ENCODE measurements around the gene DTNA. TPM values are rescaled to one million over a fixed set of nuclear protein-coding genes. Genes with fewer than 3 reads are reported as not detected.
"Not testable (repeated sequence)": the region's sequence is repeated elsewhere in the genome, so short reads cannot be mapped to it uniquely, and the experiment has no call there.

The DTNA gene
- total RNA-seq, 5 donors from 2014 or later (not counting 1 experiment from before 2014, with no cell fraction given), result 0.18 TPM; not detected in 4

DNA sequence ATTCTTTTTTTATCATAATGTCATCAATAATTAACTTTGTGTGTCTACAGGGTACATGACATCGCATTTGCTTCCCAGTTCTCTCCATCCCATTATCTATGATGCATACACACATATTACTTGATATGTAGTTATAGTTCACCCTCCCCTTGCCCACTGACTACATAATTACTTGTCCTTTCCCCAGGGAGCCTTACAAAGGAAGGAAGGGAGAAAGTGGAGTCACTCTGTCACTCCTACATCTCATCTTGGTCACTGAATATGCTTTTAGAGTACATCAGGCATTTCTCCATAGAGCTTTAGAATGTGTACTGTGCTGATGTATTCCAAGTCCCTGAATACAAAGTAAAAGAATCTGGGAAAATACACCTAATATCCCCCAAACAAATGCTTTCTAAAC, 6.0 kb upstream of the DTNA start:
- Histone ChIP-seq H3K27ac (ENCODE audit: low read length) (no peak overlapping the region), H3K36me3 (ENCODE audit: control insufficient read depth in 2 of 2, extremely low read depth in 1 of 2, insufficient read depth in 1 of 2, low read length in 1 of 2) (no peaks in the 10 kb centered on the region), H3K27me3 (replicated peaks in 1 of 2; ENCODE audit: control insufficient read depth in 2 of 2, extremely low read depth in 1 of 2, insufficient read depth in 2 of 2, low read length in 1 of 2) (no peaks in the 10 kb centered on the region), H3K4me1 (ENCODE audit: control insufficient read depth in 1 of 2, extremely low read depth in 1 of 2, insufficient read depth in 2 of 2, low read length in 2 of 2) (no peaks in the 10 kb centered on the region), H3K9me3 (no peaks in the 10 kb centered on the region), H3K4me3 (ENCODE audit: control insufficient read depth in 1 of 2, extremely low read depth in 1 of 2, low read length in 1 of 2) (no peak overlapping the region)
- H3K4me1 Mint-ChIP-seq, result no peaks in the 10 kb centered on the region
- H3K27ac Mint-ChIP-seq, result no peak overlapping the region
- POLR2A ChIA-PET, result no interaction called here
- no peak overlapping the region for H3K4me3 Mint-ChIP-seq
- no peaks in the 10 kb centered on the region for H3K36me3 Mint-ChIP-seq
- H3K9me3 Mint-ChIP-seq, result no peaks in the 10 kb centered on the region
- WGBS (ENCODE audit: insufficient coverage), result no CpG with 5 or more reads among the region's 1 CpG
- H3K27me3 Mint-ChIP-seq, result peaks cover 6 to 8% of the 10 kb centered on the region in 2 donors
- CTCF ChIA-PET, result no interaction called here
- DNase-seq (no peak), ATAC-seq (replicated peaks in 1 of 4) (no peak)

GRCh38 chr18:34704823-34705222, 5.3 kb upstream of the DTNA start:
- H3K27me3 Mint-ChIP-seq, result peaks cover 6 to 9% of the 10 kb centered on the region in 2 donors
- POLR2A ChIA-PET, result no interaction called here
- no peaks in the 10 kb centered on the region for H3K4me1 ChIP-seq (ENCODE audit: control insufficient read depth in 1 of 2, extremely low read depth in 1 of 2, insufficient read depth in 2 of 2, low read length in 2 of 2)

DNA sequence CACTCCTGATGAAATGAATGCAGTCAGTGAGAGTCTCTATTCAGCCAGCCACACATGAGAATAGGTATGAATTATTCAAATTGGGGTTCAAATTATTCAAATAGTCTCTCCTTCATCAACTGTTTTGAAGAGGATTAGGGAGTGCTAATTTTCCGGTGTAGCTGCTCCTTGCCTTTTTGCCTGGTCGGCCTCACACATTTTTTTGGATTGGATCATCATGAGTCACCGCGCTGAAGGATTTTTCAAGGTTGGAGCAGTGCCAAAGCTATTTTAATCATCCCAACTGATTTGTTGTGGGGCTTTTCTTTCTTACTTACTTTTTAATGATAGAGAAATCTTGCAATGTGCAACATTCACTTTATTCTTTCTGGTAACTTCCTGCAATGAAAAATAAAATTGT, 2.4 kb upstream of the DTNA start:
- no peaks in the 10 kb centered on the region for H3K27me3 ChIP-seq (replicated peaks in 1 of 2; ENCODE audit: control insufficient read depth in 2 of 2, extremely low read depth in 1 of 2, insufficient read depth in 2 of 2, low read length in 1 of 2)
- DNase-seq (no peak), ATAC-seq (replicated peaks in 1 of 4) (no peak)
- no CpG with 5 or more reads among the region's 4 CpGs for WGBS (ENCODE audit: insufficient coverage)
- CTCF ChIA-PET, result no interaction called here
- no peaks in the 10 kb centered on the region for H3K9me3 ChIP-seq
- no peak overlapping the region for H3K4me3 ChIP-seq (ENCODE audit: control insufficient read depth in 1 of 2, extremely low read depth in 1 of 2, low read length in 1 of 2)
- H3K36me3 ChIP-seq (ENCODE audit: control insufficient read depth in 2 of 2, extremely low read depth in 1 of 2, insufficient read depth in 1 of 2, low read length in 1 of 2), result no peaks in the 10 kb centered on the region
- Mint-ChIP-seq H3K27me3 (peaks cover 9 to 11% of the 10 kb centered on the region in 2 donors), H3K27ac (no peak overlapping the region), H3K4me3 (no peak overlapping the region), H3K9me3 (no peaks in the 10 kb centered on the region), H3K36me3 (no peaks in the 10 kb centered on the region), H3K4me1 (no peaks in the 10 kb centered on the region)
- no peak overlapping the region for H3K27ac ChIP-seq (ENCODE audit: low read length)
- no peaks in the 10 kb centered on the region for H3K4me1 ChIP-seq (ENCODE audit: control insufficient read depth in 1 of 2, extremely low read depth in 1 of 2, insufficient read depth in 2 of 2, low read length in 2 of 2)
- POLR2A ChIA-PET, result no interaction called here

More at GRCh38 chr18:34704823-34705222, 5.3 kb upstream of the DTNA start:
- ATAC-seq (replicated peaks in 1 of 4) (no peak), DNase-seq (no peak)
- Histone ChIP-seq H3K27ac (ENCODE audit: low read length) (no peak overlapping the region), H3K36me3 (ENCODE audit: control insufficient read depth in 2 of 2, extremely low read depth in 1 of 2, insufficient read depth in 1 of 2, low read length in 1 of 2) (no peaks in the 10 kb centered on the region), H3K4me3 (ENCODE audit: control insufficient read depth in 1 of 2, extremely low read depth in 1 of 2, low read length in 1 of 2) (no peak overlapping the region), H3K27me3 (replicated peaks in 1 of 2; ENCODE audit: control insufficient read depth in 2 of 2, extremely low read depth in 1 of 2, insufficient read depth in 2 of 2, low read length in 1 of 2) (no peaks in the 10 kb centered on the region), H3K9me3 (no peaks in the 10 kb centered on the region)
- no peaks in the 10 kb centered on the region for H3K36me3 Mint-ChIP-seq
- H3K27ac Mint-ChIP-seq, result no peak overlapping the region
- H3K4me3 Mint-ChIP-seq, result no peak overlapping the region
- no peaks in the 10 kb centered on the region for H3K4me1 Mint-ChIP-seq
- H3K9me3 Mint-ChIP-seq, result no peaks in the 10 kb centered on the region
- CTCF ChIA-PET, result no interaction called here
- WGBS (ENCODE audit: insufficient coverage), result 14% methylated on average over 2 of the region's 2 CpGs

- Mint-ChIP-seq H3K36me3 (no peaks in the 10 kb centered on the region), H3K4me1 (no peaks in the 10 kb centered on the region), H3K27ac (no peak overlapping the region), H3K4me3 (no peak overlapping the region), H3K9me3 (no peaks in the 10 kb centered on the region), H3K27me3 (peaks cover 6 to 9% of the 10 kb centered on the region in 2 donors)
- ChIA-PET POLR2A (no interaction called here), CTCF (no interaction called here)
- Histone ChIP-seq H3K27me3 (replicated peaks in 1 of 2; ENCODE audit: control insufficient read depth in 2 of 2, extremely low read depth in 1 of 2, insufficient read depth in 2 of 2, low read length in 1 of 2) (no peaks in the 10 kb centered on the region), H3K9me3 (no peaks in the 10 kb centered on the region), H3K27ac (ENCODE audit: low read length) (no peak overlapping the region), H3K36me3 (ENCODE audit: control insufficient read depth in 2 of 2, extremely low read depth in 1 of 2, insufficient read depth in 1 of 2, low read length in 1 of 2) (no peaks in the 10 kb centered on the region), H3K4me1 (ENCODE audit: control insufficient read depth in 1 of 2, extremely low read depth in 1 of 2, insufficient read depth in 2 of 2, low read length in 2 of 2) (no peaks in the 10 kb centered on the region), H3K4me3 (ENCODE audit: control insufficient read depth in 1 of 2, extremely low read depth in 1 of 2, low read length in 1 of 2) (no peak overlapping the region)
- no peak for DNase-seq
- no CpG with 5 or more reads among the region's 3 CpGs for WGBS (ENCODE audit: insufficient coverage)
- no peak for ATAC-seq (replicated peaks in 1 of 4)
Measured at GRCh38 chr18:34709104-34709503, 994 bp upstream of the DTNA start.

GRCh38 chr18:34710458-34710914, 388 bp downstream of the DTNA start:
- DNase-seq, result no peak
- H3K27me3 Mint-ChIP-seq, result peaks cover 6 to 9% of the 10 kb centered on the region in 2 donors
- no CpG with 5 or more reads among the region's 6 CpGs for WGBS (ENCODE audit: insufficient coverage)

DNA sequence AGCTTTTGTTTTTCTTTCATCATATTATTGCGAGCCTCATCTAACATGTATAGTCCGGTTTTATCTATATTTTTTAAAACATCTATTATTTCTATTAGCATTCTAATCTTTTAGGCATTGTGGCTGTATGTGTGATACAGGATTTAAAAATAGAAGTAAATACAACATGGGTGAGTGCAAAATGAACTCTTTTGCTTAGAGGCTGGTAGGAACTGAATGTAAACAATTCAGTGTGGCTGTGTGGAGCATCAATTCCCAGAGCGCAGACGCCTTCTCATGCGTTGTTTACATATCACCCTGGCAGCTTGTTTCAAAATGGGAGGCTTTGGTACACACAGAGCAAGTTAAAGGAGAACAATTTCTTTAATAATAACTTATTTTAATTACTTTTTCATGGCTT, 836 bp downstream of the DTNA start:
- CTCF ChIA-PET, result no interaction called here
- no peaks in the 10 kb centered on the region for H3K4me1 Mint-ChIP-seq
- no CpG with 5 or more reads among the region's 5 CpGs for WGBS (ENCODE audit: insufficient coverage)

More at GRCh38 chr18:34710458-34710914, 388 bp downstream of the DTNA start:
- H3K4me1 ChIP-seq (ENCODE audit: control insufficient read depth in 1 of 2, extremely low read depth in 1 of 2, insufficient read depth in 2 of 2, low read length in 2 of 2), result no peaks in the 10 kb centered on the region
- ATAC-seq (replicated peaks in 1 of 4), result no peak
- no peak overlapping the region for H3K27ac ChIP-seq (ENCODE audit: low read length)
- Mint-ChIP-seq H3K9me3 (no peaks in the 10 kb centered on the region), H3K4me1 (no peaks in the 10 kb centered on the region), H3K4me3 (no peak overlapping the region), H3K36me3 (no peaks in the 10 kb centered on the region), H3K27ac (no peak overlapping the region)
- no peaks in the 10 kb centered on the region for H3K9me3 ChIP-seq
- no peaks in the 10 kb centered on the region for H3K27me3 ChIP-seq (replicated peaks in 1 of 2; ENCODE audit: control insufficient read depth in 2 of 2, extremely low read depth in 1 of 2, insufficient read depth in 2 of 2, low read length in 1 of 2)
- H3K36me3 ChIP-seq (ENCODE audit: control insufficient read depth in 2 of 2, extremely low read depth in 1 of 2, insufficient read depth in 1 of 2, low read length in 1 of 2), result no peaks in the 10 kb centered on the region
- H3K4me3 ChIP-seq (ENCODE audit: control insufficient read depth in 1 of 2, extremely low read depth in 1 of 2, low read length in 1 of 2), result no peak overlapping the region
- ChIA-PET POLR2A (no interaction called here), CTCF (no interaction called here)

DNA sequence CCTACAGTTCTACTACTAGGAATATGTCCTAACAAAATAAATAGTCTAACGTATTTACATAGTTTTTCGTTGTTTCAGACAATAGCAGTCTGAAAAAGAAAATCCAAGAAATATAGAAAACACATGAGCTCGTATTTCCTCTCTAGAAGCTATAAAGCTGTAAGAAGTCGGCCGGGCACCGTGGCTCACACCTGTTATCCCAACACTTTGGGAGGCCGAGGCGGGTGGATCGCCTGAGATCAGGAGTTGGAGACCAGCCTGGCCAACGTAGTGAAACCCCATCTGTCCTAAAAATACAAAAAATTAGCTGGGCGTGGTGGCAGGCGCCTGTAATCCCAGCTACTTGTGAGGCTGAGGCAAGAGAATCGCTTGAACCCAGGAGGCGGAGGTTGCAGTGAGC, 6.0 kb downstream of the DTNA start:
- H3K4me3 Mint-ChIP-seq; DNase-seq; H3K27ac ChIP-seq (ENCODE audit: low read length); H3K27me3 ChIP-seq (replicated peaks in 1 of 2; ENCODE audit: control insufficient read depth in 2 of 2, extremely low read depth in 1 of 2, insufficient read depth in 2 of 2, low read length in 1 of 2); CTCF ChIA-PET; H3K4me1 ChIP-seq (ENCODE audit: control insufficient read depth in 1 of 2, extremely low read depth in 1 of 2, insufficient read depth in 2 of 2, low read length in 2 of 2); H3K9me3 ChIP-seq; ATAC-seq (replicated peaks in 1 of 4); H3K9me3 Mint-ChIP-seq; H3K36me3 Mint-ChIP-seq; H3K4me3 ChIP-seq (ENCODE audit: control insufficient read depth in 1 of 2, extremely low read depth in 1 of 2, low read length in 1 of 2); H3K27ac Mint-ChIP-seq; POLR2A ChIA-PET; H3K36me3 ChIP-seq (ENCODE audit: control insufficient read depth in 2 of 2, extremely low read depth in 1 of 2, insufficient read depth in 1 of 2, low read length in 1 of 2); H3K4me1 Mint-ChIP-seq: not testable (repeated sequence)
- 80% methylated on average over 10 of the region's 14 CpGs for WGBS (ENCODE audit: insufficient coverage)
- H3K27me3 Mint-ChIP-seq, result peaks cover 7 to 17% of the 10 kb centered on the region in 2 donors

More for the DNA sequence above, 836 bp downstream of the DTNA start:
- H3K9me3 Mint-ChIP-seq, result no peaks in the 10 kb centered on the region
- Histone ChIP-seq H3K4me1 (ENCODE audit: control insufficient read depth in 1 of 2, extremely low read depth in 1 of 2, insufficient read depth in 2 of 2, low read length in 2 of 2) (no peaks in the 10 kb centered on the region), H3K36me3 (ENCODE audit: control insufficient read depth in 2 of 2, extremely low read depth in 1 of 2, insufficient read depth in 1 of 2, low read length in 1 of 2) (no peaks in the 10 kb centered on the region), H3K9me3 (no peaks in the 10 kb centered on the region), H3K27me3 (replicated peaks in 1 of 2; ENCODE audit: control insufficient read depth in 2 of 2, extremely low read depth in 1 of 2, insufficient read depth in 2 of 2, low read length in 1 of 2) (peaks cover 0 to 2% of the 10 kb centered on the region in 2 experiments), H3K27ac (ENCODE audit: low read length) (no peak overlapping the region), H3K4me3 (ENCODE audit: control insufficient read depth in 1 of 2, extremely low read depth in 1 of 2, low read length in 1 of 2) (no peak overlapping the region)
- no peak overlapping the region for H3K4me3 Mint-ChIP-seq
- DNase-seq (no peak), ATAC-seq (replicated peaks in 1 of 4) (no peak)
- H3K36me3 Mint-ChIP-seq, result no peaks in the 10 kb centered on the region
- peaks cover 6 to 9% of the 10 kb centered on the region in 2 donors for H3K27me3 Mint-ChIP-seq
- no peak overlapping the region for H3K27ac Mint-ChIP-seq
- POLR2A ChIA-PET, result no interaction called here

All from T-cell (primary cell).